GM18951 (cell line): ENCODE results near the gene SLC38A3.

Experiments
- POLR2A ChIP-seq: IDR thresholded peaks from 4 replicates; pipeline ENCODE4 v1.6.1; 2011; ENCODE audit warnings: mild to moderate bottlenecking; ENCODE audit not compliant: insufficient read length, insufficient read depth; ENCODE audit errors: extremely low read depth
- in situ Hi-C: fragments of 300-500 bp; cut with MboI; formaldehyde crosslinking; loops from one replicate; pipeline ENCODE4 v1.12.0; 2022; ENCODE audit warnings: low sequenced_read_pairs, mixed read lengths, inconsistent platforms; ENCODE audit not compliant: unreplicated experiment

SLC38A3 gene

GRCh38 chr3:50173685-50174516, 31.2 kb upstream of the SLC38A3 start:
- no peak for TF ChIP-seq POLR2A
- in situ Hi-C loops, result no loop called here

GRCh38 chr3:50174517-50174895, 30.6 kb upstream of the SLC38A3 start:
- in situ Hi-C loops, result no loop called here
- TF ChIP-seq POLR2A, result no peak

- in situ Hi-C loops, result no loop called here
- no peak for TF ChIP-seq POLR2A
Observed at GRCh38 chr3:50174947-50175524, 30.0 kb upstream of the SLC38A3 start.

GRCh38 chr3:50177346-50177745, 27.7 kb upstream of the SLC38A3 start:
- no peak for TF ChIP-seq POLR2A
- in situ Hi-C loops, result no loop called here

- in situ Hi-C loops, result loop anchor here (10.0 kb wide), 1 partner anchor 55 kb away; no protein-coding TSS in a partner anchor
Observed at GRCh38 chr3:50179710-50180109, 25.4 kb upstream of the SLC38A3 start.

GRCh38 chr3:50181985-50182384, 23.1 kb upstream of the SLC38A3 start:
- in situ Hi-C loops, result loop anchor here (10.0 kb wide), 1 partner anchor 57 kb away; no protein-coding TSS in a partner anchor
- no peak for TF ChIP-seq POLR2A

More at GRCh38 chr3:50179710-50180109, 25.4 kb upstream of the SLC38A3 start:
- no peak for TF ChIP-seq POLR2A

GRCh38 chr3:50182533-50183099, 22.5 kb upstream of the SLC38A3 start:
- in situ Hi-C loops, result loop anchor here (10.0 kb wide), 1 partner anchor 58 kb away; no protein-coding TSS in a partner anchor
- no peak for TF ChIP-seq POLR2A

GRCh38 chr3:50183755-50184154, 21.3 kb upstream of the SLC38A3 start:
- no peak for TF ChIP-seq POLR2A
- in situ Hi-C loops, result loop anchor here (10.0 kb wide), 1 partner anchor 59 kb away; no protein-coding TSS in a partner anchor

GRCh38 chr3:50184242-50184978, 20.7 kb upstream of the SLC38A3 start:
- TF ChIP-seq POLR2A, result no peak
- in situ Hi-C loops, result loop anchor here (10.0 kb wide), 1 partner anchor 60 kb away; no protein-coding TSS in a partner anchor

GRCh38 chr3:50185230-50185629, 19.8 kb upstream of the SLC38A3 start:
- in situ Hi-C loops, result loop anchor here (10.0 kb wide), 1 partner anchor 60 kb away; no protein-coding TSS in a partner anchor
- no peak for TF ChIP-seq POLR2A

- in situ Hi-C loops, result loop anchor here (10.0 kb wide), 1 partner anchor 61 kb away; no protein-coding TSS in a partner anchor
- no peak for TF ChIP-seq POLR2A
Observed at GRCh38 chr3:50186096-50186495, 19.0 kb upstream of the SLC38A3 start.

- in situ Hi-C loops, result loop anchor here (10.0 kb wide), 1 partner anchor 63 kb away; no protein-coding TSS in a partner anchor
Observed at GRCh38 chr3:50187750-50188149, 17.3 kb upstream of the SLC38A3 start.

More at GRCh38 chr3:50187750-50188149, 17.3 kb upstream of the SLC38A3 start:
- no peak for TF ChIP-seq POLR2A
